SK-N-SH treated with all-trans-retinoic acid at 6 μM for 48 hours (cell line): ENCODE data around the gene ACVR2A.

ENCODE experiments used
- ARNTL ChIP-seq: fragments of 450-650 bp; formaldehyde crosslinking; IDR thresholded peaks from 2 replicates; pipeline ENCODE4 v1.5.0; 2020; ENCODE audit warnings: low read depth, mild to moderate bottlenecking, moderate library complexity, borderline replicate concordance
- CREB5 ChIP-seq: fragments of 250-450 bp; sonication (Bioruptor Pico); IDR thresholded peaks from 2 replicates; pipeline ENCODE4 v1.5.1; 2020; ENCODE audit warnings: low read depth, mild to moderate bottlenecking, moderate library complexity
- ESRRG ChIP-seq: fragments of 250-450 bp; sonication (Bioruptor Pico); IDR thresholded peaks from 2 replicates; pipeline ENCODE4 v1.6.1; 2021; ENCODE audit warnings: mild to moderate bottlenecking
- GLIS3 ChIP-seq: fragments of 250-450 bp; sonication (Bioruptor Pico); IDR thresholded peaks from 2 replicates; pipeline ENCODE4 v1.5.0; 2020; ENCODE audit warnings: mild to moderate bottlenecking, moderate library complexity
- ISL1 ChIP-seq: fragments of 250-450 bp; sonication (Bioruptor Pico); IDR thresholded peaks from 2 replicates; pipeline ENCODE4 v2.1.2; 2022; ENCODE audit warnings: mild to moderate bottlenecking, moderate library complexity
- OSR1 ChIP-seq: fragments of 250-450 bp; sonication (Bioruptor Pico); IDR thresholded peaks from 2 replicates; pipeline ENCODE4 v1.8.0; 2022; ENCODE audit warnings: moderate library complexity, mild to moderate bottlenecking, inconsistent platforms
- PATZ1 ChIP-seq: fragments of 250-450 bp; sonication (Bioruptor Pico); IDR thresholded peaks from 2 replicates; pipeline ENCODE4 v1.8.0; 2020; ENCODE audit warnings: mild to moderate bottlenecking, moderate library complexity, borderline replicate concordance
- RARB ChIP-seq: fragments of 250-450 bp; sonication (Bioruptor Pico); IDR thresholded peaks from 2 replicates; pipeline ENCODE4 v1.8.0; 2021; ENCODE audit warnings: mild to moderate bottlenecking, moderate library complexity
- SNAI2 ChIP-seq: fragments of 250-450 bp; sonication (Bioruptor Pico); IDR thresholded peaks from 2 replicates; pipeline ENCODE4 v1.5.0; 2020; ENCODE audit warnings: mild to moderate bottlenecking, moderate library complexity
- TOX ChIP-seq: fragments of 250-450 bp; sonication (Bioruptor Pico); IDR thresholded peaks from 2 replicates; pipeline ENCODE4 v1.8.0; 2021; ENCODE audit warnings: mild to moderate bottlenecking, moderate library complexity, borderline replicate concordance
- ZFP3 ChIP-seq: fragments of 250-450 bp; sonication (Bioruptor Pico); IDR thresholded peaks from 2 replicates; pipeline ENCODE4 v1.5.0; 2020; ENCODE audit warnings: mild to moderate bottlenecking, moderate library complexity
- ZFP30 ChIP-seq: fragments of 450-650 bp; formaldehyde crosslinking; IDR thresholded peaks from 2 replicates; pipeline ENCODE4 v1.5.0; 2022; ENCODE audit warnings: mild to moderate bottlenecking, moderate library complexity
- ZNF70 ChIP-seq: fragments of 450-650 bp; formaldehyde crosslinking; IDR thresholded peaks from 2 replicates; pipeline ENCODE4 v1.5.0; 2020; ENCODE audit warnings: mild to moderate bottlenecking, moderate library complexity
- TF ChIP-seq, protein P1 (sequence below): fragments of 250-450 bp; sonication (Bioruptor Pico); IDR thresholded peaks from 2 replicates; pipeline ENCODE4 v1.8.0; 2021; ENCODE audit warnings: low read depth, mild to moderate bottlenecking, moderate library complexity, borderline replicate concordance

GRCh38 chr2:147810883-147811765 is 33.7 kb upstream of the ACVR2A start:
- TF ChIP-seq OSR1: no peak
- no peak for TF ChIP-seq PATZ1 (CRISPR knock-in tag)
- TF ChIP-seq CREB5: no peak
- no peak for TF ChIP-seq RARB (CRISPR knock-in tag)
- TF ChIP-seq ARNTL (CRISPR knock-in tag): no peak
- TF ChIP-seq SNAI2 (CRISPR knock-in tag): no peak
- TF ChIP-seq GLIS3 (CRISPR knock-in tag): no peak
- no peak for TF ChIP-seq ISL1
- no peak for TF ChIP-seq ESRRG
- TF ChIP-seq TOX: no peak
- TF ChIP-seq, protein P1, sequence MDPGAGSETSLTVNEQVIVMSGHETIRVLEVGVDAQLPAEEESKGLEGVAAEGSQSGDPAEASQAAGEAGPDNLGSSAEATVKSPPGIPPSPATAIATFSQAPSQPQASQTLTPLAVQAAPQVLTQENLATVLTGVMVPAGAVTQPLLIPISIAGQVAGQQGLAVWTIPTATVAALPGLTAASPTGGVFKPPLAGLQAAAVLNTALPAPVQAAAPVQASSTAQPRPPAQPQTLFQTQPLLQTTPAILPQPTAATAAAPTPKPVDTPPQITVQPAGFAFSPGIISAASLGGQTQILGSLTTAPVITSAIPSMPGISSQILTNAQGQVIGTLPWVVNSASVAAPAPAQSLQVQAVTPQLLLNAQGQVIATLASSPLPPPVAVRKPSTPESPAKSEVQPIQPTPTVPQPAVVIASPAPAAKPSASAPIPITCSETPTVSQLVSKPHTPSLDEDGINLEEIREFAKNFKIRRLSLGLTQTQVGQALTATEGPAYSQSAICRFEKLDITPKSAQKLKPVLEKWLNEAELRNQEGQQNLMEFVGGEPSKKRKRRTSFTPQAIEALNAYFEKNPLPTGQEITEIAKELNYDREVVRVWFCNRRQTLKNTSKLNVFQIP (CRISPR knock-in tag): no peak
- TF ChIP-seq ZNF70 (CRISPR knock-in tag): no peak
- TF ChIP-seq ZFP30 (CRISPR knock-in tag): no peak
- TF ChIP-seq ZFP3 (CRISPR knock-in tag): no peak
